Measurements from ENCODE around the gene HIRA. TPM values are rescaled to one million over a fixed set of nuclear protein-coding genes. Genes with fewer than 3 reads are reported as not detected.
A peak's percentile ranks its signal among the peaks of the same experiment; 100 is the strongest.

Gene HIRA
- polyA plus RNA-seq, 2 of the 4 experiments (the other 2 are of a cell fraction), result 12.3 to 16.6 TPM

DNA sequence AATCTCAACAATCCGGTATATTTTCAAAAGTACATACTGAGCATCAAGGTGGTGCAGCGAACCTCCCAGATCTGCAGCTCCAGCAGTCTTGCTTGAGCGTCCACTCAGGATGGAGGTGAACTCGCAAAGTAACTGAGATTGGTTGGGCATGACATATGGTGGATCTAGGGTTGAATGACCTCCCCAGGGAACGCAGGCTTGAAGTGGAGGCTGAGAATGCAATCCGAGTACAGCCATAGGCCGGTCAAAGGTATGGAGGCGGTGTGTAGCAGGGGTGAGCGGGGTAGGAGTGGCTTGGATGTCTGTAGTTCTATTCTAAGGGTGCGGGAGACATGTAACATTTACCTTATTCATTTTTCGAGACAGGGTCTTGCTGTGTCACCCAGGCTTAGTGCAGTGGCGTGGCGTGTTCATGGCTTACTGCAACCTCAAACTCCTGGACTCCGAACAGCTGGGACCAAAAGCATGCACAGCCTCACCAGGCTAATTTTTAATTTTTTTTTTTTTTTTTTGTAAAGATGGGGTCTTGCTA is 16.6 kb upstream of the HIRA start:
- Histone ChIP-seq H3K4me1 (peaks cover 13% of the 10 kb centered on the region; the same call in 2 of the 3 replicates), H3K27ac (peak overlapping the region; percentile 88 to 97), H3K9me3 (no peaks in the 10 kb centered on the region), H3K4me2 (peak overlapping the region; percentile 96), H3K4me3 (peak overlapping the region; percentile 66)
- ChIA-PET CTCF (interaction anchor here (0.8 kb wide), 1 partner anchor 182 kb away, joined by 3 read pairs; no protein-coding TSS in a partner anchor), POLR2A (interaction anchor here (1.2 kb wide), 1 partner anchor 14 kb away, joined by 3 read pairs; no protein-coding TSS in a partner anchor)
- DNase-seq (ENCODE audit: low read depth in 1 of 2, low spot score in 1 of 2), result peak; percentile 31 to 39
- ATAC-seq, result peak; percentile 45 to 62
- TF ChIP-seq HEYL (CRISPR knock-in tag; IDR thresholded peaks at IDR 0.05) (no peak), ZC3H11A (IDR thresholded peaks at IDR 0.05) (no peak), BHLHE40 (IDR thresholded peaks at IDR 0.05; ENCODE audit: low read depth, low read length) (no peak), RAD21 (conservative IDR thresholded peaks at IDR 0.05 in 1 of 2, IDR thresholded peaks at IDR 0.05 in 1 of 2) (no peak)
- FAIRE-seq, result no peak
- 46% methylated on average over 14 of the region's 14 CpGs for WGBS (ENCODE audit: missing lambda C conversion rate)

GRCh38 chr22:19447330-19448075 is 16.0 kb upstream of the HIRA start, which contains the start of gene C22orf39:
Gene C22orf39 (minus strand): TSS chr22:19447711. CDS start chr22:19447688, 23 bp downstream.
- CTCF ChIA-PET, result interaction anchor here (1.1 kb wide), 1 partner anchor 16 kb away, joined by 3 read pairs; no protein-coding TSS in a partner anchor

More at GRCh38 chr22:19447330-19448075, 16.0 kb upstream of the HIRA start, which contains the start of gene C22orf39:
- peak; percentile 87 to 89 for DNase-seq (ENCODE audit: low read depth in 1 of 2, low spot score in 1 of 2)
- TF ChIP-seq, protein P1, sequence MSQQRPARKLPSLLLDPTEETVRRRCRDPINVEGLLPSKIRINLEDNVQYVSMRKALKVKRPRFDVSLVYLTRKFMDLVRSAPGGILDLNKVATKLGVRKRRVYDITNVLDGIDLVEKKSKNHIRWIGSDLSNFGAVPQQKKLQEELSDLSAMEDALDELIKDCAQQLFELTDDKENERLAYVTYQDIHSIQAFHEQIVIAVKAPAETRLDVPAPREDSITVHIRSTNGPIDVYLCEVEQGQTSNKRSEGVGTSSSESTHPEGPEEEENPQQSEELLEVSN (IDR thresholded peaks at IDR 0.05; ENCODE audit: borderline replicate concordance, low read depth), result peak; percentile 61; the same call in 1 of the 2 replicates
- TF ChIP-seq PHF8 (IDR thresholded peaks at IDR 0.05; ENCODE audit: borderline replicate concordance, low read depth) (peak; percentile 75; the same call in 1 of the 2 replicates), USF2 (IDR thresholded peaks at IDR 0.05) (peak; percentile 52), GATA3 (IDR thresholded peaks at IDR 0.05; ENCODE audit: borderline replicate concordance) (no peak), POLR2A (IDR thresholded peaks at IDR 0.05; ENCODE audit: low read length) (peak; percentile 66), KDM5A (IDR thresholded peaks at IDR 0.05) (peak; percentile 39; the same call in 1 of the 2 replicates), BCL3 (IDR thresholded peaks at IDR 0.05) (no peak), TP53 (CRISPR knock-in tag; IDR thresholded peaks at IDR 0.05) (no peak), MAX (IDR thresholded peaks at IDR 0.05) (peak; percentile 40), JUN (IDR thresholded peaks at IDR 0.05) (peak in 1 of 2 experiments; percentile 80; a peak in 2 of 5 replicates), HDAC2 (IDR thresholded peaks at IDR 0.05) (no peak), CHD4 (IDR thresholded peaks at IDR 0.05; ENCODE audit: borderline replicate concordance) (no peak)
- TF ChIP-seq, protein P2, sequence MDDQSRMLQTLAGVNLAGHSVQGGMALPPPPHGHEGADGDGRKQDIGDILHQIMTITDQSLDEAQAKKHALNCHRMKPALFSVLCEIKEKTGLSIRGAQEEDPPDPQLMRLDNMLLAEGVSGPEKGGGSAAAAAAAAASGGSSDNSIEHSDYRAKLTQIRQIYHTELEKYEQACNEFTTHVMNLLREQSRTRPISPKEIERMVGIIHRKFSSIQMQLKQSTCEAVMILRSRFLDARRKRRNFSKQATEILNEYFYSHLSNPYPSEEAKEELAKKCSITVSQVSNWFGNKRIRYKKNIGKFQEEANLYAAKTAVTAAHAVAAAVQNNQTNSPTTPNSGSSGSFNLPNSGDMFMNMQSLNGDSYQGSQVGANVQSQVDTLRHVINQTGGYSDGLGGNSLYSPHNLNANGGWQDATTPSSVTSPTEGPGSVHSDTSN (IDR thresholded peaks at IDR 0.05), result peak; percentile 91
- WGBS (ENCODE audit: missing lambda C conversion rate), result 0% methylated on average over 18 of the region's 92 CpGs
- peak within 1 kb of the TSS; percentile 96 for H3K4me2 ChIP-seq
- POLR2A ChIA-PET, result interaction anchor here (0.5 to 1.2 kb wide), 4 partner anchors 8 to 135 kb away, joined by 3 to 4 read pairs (median 3); partner anchors contain the start of gene HIRA
- no peak for FAIRE-seq
- H3K4me3 ChIP-seq, result peak within 1 kb of the TSS; percentile 66
- H3K27ac ChIP-seq, result peak within 1 kb of the TSS; percentile 88 to 97
- H3K4me1 ChIP-seq, result peaks cover 13% of the 10 kb centered on the region; the same call in 2 of the 3 replicates
- ATAC-seq, result peak; percentile 93 to 95
- H3K9me3 ChIP-seq, result no peaks in the 10 kb centered on the region

Measured in A549 (cell line).